NT2/D1 (cell line): ENCODE data around the gene VTCN1.

ENCODE experiments used
- YY1 ChIP-seq: IDR thresholded peaks from 2 replicates; pipeline ENCODE4 v1.6.1; 2011; ENCODE audit not compliant: insufficient read length, insufficient read depth
- ZNF274 ChIP-seq: IDR thresholded peaks from 2 replicates; pipeline ENCODE4 v1.6.1; 2011; ENCODE audit warnings: mild to moderate bottlenecking, low read depth, low read length

DNA sequence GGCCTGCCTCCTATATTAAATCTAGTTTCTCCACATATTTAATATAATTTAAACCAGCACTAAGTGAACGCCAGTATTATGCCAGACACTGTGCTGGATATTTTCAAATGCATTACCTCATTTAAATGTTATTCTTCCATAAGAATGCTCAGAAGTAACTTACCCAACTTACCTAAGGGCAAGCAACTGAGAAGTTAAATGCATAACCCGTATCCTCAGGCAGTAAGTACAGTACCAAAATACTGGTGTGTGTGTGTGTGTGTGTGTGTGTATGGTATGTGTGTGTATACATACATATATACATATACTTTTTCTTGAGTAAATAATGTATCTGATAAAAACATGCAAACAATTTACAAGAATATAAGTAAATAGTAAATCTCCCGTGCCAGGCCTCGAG, 80.2 kb downstream of the VTCN1 start:
- TF ChIP-seq ZNF274 (no peak), YY1 (no peak)
